ENCODE data around the gene CRYAA. TPM values are rescaled to one million over a fixed set of nuclear protein-coding genes. Genes with fewer than 3 reads are reported as not detected.

The CRYAA gene
- not detected in 2 replicates for total RNA-seq

GRCh38 chr21:43168708-43169107, at the start of gene CRYAA:
TSS of gene CRYAA (plus strand) at chr21:43169008. CDS start at chr21:43169100, 92 bp downstream.

Other genes with a start within 250 kb of the CRYAA start
- gene ERVH48-1, start 243.4 kb upstream of the CRYAA start, total RNA-seq, result not detected in 2 replicates
- gene PKNOX1, start 194.4 kb upstream of the CRYAA start, total RNA-seq, result 12.6 and 17.2 TPM in 2 replicates
- gene CBS, start 93.2 kb upstream of the CRYAA start, total RNA-seq, result 17.9 and 46.3 TPM in 2 replicates
- 68.1 and 76.5 TPM in 2 replicates for gene U2AF1, start 61.4 kb upstream of the CRYAA start, total RNA-seq

All from thoracic aorta endothelial cell (primary cell).